Chondrocyte (in vitro differentiated cells): ENCODE results near the gene TMBIM1. TPM values are rescaled to one million over a fixed set of nuclear protein-coding genes. Genes with fewer than 3 reads are reported as not detected.

ENCODE experiments used
- DNase-seq: peaks from one replicate; pipeline ENCODE4 v3.0.0; 2021; ENCODE audit warnings: mixed read lengths, low spot score
- H3K27ac Mint-ChIP-seq: one replicate; pipeline ENCODE4 v1.8.0; 2021; ENCODE audit warnings: mild to moderate bottlenecking, moderate library complexity, mixed read lengths; ENCODE audit not compliant: unreplicated experiment
- H3K27me3 Mint-ChIP-seq: 2 replicates; pipeline ENCODE4 v1.8.0; 2021; ENCODE audit warnings: low read depth, mixed read lengths
- H3K36me3 Mint-ChIP-seq: 2 replicates; pipeline ENCODE4 v1.8.0; 2021; ENCODE audit warnings: low read depth, mixed read lengths
- H3K4me1 Mint-ChIP-seq: 2 replicates; pipeline ENCODE4 v1.8.0; 2021; ENCODE audit warnings: low read depth, mild to moderate bottlenecking, mixed read lengths
- H3K4me3 Mint-ChIP-seq: one replicate; pipeline ENCODE4 v1.8.0; 2021; ENCODE audit warnings: mild to moderate bottlenecking, moderate library complexity, mixed read lengths; ENCODE audit not compliant: unreplicated experiment
- H3K9me3 Mint-ChIP-seq: 2 replicates; pipeline ENCODE4 v1.8.0; 2021; ENCODE audit warnings: low read depth, mixed read lengths
- CTCF ChIP-seq: fragments of 200-600 bp; sonication (generic); IDR thresholded peaks from 2 replicates; pipeline ENCODE4 v1.5.0; 2021; ENCODE audit warnings: antibody characterized with exemption, mild to moderate bottlenecking, moderate library complexity
- total RNA-seq: library from RNA; stranded (reverse); gene quantifications from 3 replicates; pipeline ENCODE4 v1.2.1, GENCODE V29; 2021

The TMBIM1 gene
- total RNA-seq, 1 donor from 2014 or later = 100 TPM

DNA sequence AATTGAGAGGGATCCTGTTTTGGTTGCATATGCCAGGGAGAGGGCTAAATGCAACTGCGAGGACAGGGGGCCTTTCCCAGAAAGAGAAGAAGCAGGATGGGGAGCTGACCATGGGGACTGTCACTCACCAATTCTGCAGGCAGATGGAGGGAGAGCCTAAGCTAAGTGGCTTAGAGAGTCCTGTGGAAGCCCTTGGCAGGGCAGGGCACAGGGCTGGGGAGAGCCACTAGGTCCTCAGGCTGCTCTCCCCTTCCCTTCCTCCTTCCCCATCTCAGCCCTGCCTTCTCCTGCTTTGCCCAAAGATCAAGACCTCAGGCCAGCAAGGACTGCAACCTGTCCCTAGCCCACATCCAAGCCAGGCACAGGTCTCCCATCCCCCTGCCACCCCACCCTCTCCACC is 40.0 kb upstream of the TMBIM1 start:
- H3K27me3 Mint-ChIP-seq = no peaks in the 10 kb centered on the region
- DNase-seq = no peak
- no peak overlapping the region for H3K4me3 Mint-ChIP-seq
- H3K27ac Mint-ChIP-seq = no peak overlapping the region
- H3K9me3 Mint-ChIP-seq = no peaks in the 10 kb centered on the region
- peaks cover 5% of the 10 kb centered on the region for H3K4me1 Mint-ChIP-seq
- peaks cover 2% of the 10 kb centered on the region for H3K36me3 Mint-ChIP-seq
- TF ChIP-seq CTCF = no peak

DNA sequence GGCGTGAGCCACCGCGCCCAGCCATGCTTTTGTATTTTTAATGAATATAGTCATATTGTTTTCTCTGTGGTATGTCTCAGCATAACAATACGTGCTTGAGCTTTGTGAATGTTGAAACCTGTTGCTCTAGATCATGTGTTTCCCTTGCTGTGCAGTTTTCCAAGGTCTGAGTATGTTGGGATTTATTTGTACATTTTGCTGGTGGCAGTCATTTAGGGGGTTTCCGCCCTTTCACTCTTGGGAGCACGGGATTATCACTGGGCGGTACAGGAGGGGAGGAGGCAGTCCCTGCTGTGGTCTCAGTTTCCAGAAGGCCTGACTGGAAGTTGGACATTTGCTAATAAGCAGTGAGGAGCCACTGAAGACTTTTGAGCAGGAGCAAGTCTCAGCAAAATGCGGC is 39.4 kb upstream of the TMBIM1 start:
- peaks cover 5% of the 10 kb centered on the region for H3K4me1 Mint-ChIP-seq
- H3K4me3 Mint-ChIP-seq = no peak overlapping the region
- no peak overlapping the region for H3K27ac Mint-ChIP-seq
- H3K9me3 Mint-ChIP-seq = no peaks in the 10 kb centered on the region
- DNase-seq = no peak
- no peak for TF ChIP-seq CTCF
- H3K27me3 Mint-ChIP-seq = no peaks in the 10 kb centered on the region
- H3K36me3 Mint-ChIP-seq = peaks cover 2% of the 10 kb centered on the region

- peaks cover 11% of the 10 kb centered on the region for H3K4me1 Mint-ChIP-seq
- no peaks in the 10 kb centered on the region for H3K27me3 Mint-ChIP-seq
- H3K27ac Mint-ChIP-seq = no peak overlapping the region
- DNase-seq = no peak
- no peak overlapping the region for H3K4me3 Mint-ChIP-seq
- H3K9me3 Mint-ChIP-seq = no peaks in the 10 kb centered on the region
- no peak for TF ChIP-seq CTCF
- peaks cover 2% of the 10 kb centered on the region for H3K36me3 Mint-ChIP-seq
Measured at GRCh38 chr2:218329826-218330593, 37.7 kb upstream of the TMBIM1 start.

GRCh38 chr2:218329027-218329825 is 36.9 kb upstream of the TMBIM1 start:
- no peaks in the 10 kb centered on the region for H3K9me3 Mint-ChIP-seq
- H3K27ac Mint-ChIP-seq = no peak overlapping the region
- no peaks in the 10 kb centered on the region for H3K27me3 Mint-ChIP-seq
- no peak for TF ChIP-seq CTCF
- peaks cover 15% of the 10 kb centered on the region for H3K4me1 Mint-ChIP-seq
- no peak for DNase-seq
- H3K4me3 Mint-ChIP-seq = no peak overlapping the region
- H3K36me3 Mint-ChIP-seq = peaks cover 2% of the 10 kb centered on the region

DNA sequence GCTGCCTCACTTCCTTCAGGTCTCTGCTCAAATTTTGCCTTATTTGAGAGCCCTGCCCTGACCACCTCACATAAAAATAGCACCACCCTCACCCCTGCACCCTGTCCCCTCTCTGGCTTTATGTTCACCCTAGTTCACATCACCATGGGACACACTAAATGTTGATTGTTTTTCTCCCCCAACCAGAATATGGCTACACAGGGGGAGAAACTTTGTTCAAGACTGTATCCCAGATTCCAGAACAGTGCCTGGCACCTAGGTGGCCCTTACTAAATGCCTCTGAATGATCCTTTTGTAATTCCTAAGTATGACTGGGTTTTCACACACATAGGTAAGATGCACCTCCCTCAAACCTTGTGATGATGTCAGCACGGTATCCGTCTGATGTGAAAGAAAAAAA is 36.0 kb upstream of the TMBIM1 start:
- H3K4me3 Mint-ChIP-seq = no peak overlapping the region
- H3K27ac Mint-ChIP-seq = no peak overlapping the region
- peaks cover 2% of the 10 kb centered on the region for H3K36me3 Mint-ChIP-seq
- DNase-seq = no peak
- no peaks in the 10 kb centered on the region for H3K27me3 Mint-ChIP-seq
- TF ChIP-seq CTCF = no peak
- peaks cover 24% of the 10 kb centered on the region for H3K4me1 Mint-ChIP-seq
- H3K9me3 Mint-ChIP-seq = no peaks in the 10 kb centered on the region
